Measurements from ENCODE around the gene CDKN2A. TPM values are rescaled to one million over a fixed set of nuclear protein-coding genes. Genes with fewer than 3 reads are reported as not detected.

CDKN2A gene
- total RNA-seq, 1 experiment from 2014 or later, result 0.35 TPM

DNA sequence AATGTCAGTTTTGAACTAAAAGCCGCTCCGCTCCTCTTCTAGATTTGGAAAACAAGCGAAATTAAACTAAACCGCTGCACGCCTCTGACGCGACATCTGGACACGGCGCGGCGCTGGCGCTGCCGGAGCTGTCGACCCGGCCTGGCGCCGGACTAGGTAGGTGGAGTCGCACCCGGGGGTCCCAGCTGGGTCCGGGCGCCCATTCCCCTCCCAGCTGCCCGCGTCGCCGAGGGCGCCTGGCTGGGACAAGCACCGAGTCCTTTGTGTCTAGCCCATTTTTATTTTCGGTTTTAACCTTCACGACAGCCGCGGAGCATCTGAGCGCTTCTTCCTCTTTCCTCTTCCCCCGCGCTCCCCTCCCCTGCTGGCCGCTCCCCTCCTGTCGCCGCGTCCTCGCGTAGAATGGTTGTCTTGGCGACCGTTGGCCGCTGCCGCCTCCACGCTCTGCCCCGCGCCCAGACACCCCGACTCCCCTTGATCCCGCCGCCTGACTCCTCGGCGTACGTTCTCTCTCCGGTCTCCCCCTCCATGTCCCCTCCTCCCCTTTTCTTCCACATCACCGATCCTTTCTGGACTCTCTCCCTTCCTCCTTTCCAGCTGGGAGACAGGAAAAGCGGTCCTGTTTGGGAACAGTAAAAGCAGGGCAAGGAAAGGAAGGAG is 944 bp upstream of the CDKN2A start:
- Histone ChIP-seq H3K14ac (ENCODE audit: insufficient read depth, low read length) (no peak overlapping the region), H3K9ac (ENCODE audit: extremely low read depth, insufficient read length, low read length) (no peak overlapping the region), H3K56ac (ENCODE audit: insufficient read length, low read depth, low read length) (no peak overlapping the region), H4K8ac (replicated peaks; ENCODE audit: insufficient read length, low read depth, low read length) (no peak overlapping the region), H2BK15ac (ENCODE audit: low read depth, low read length) (no peak overlapping the region), H2AK5ac (ENCODE audit: insufficient read length, low read length) (no peak overlapping the region), H4K20me1 (ENCODE audit: control insufficient read depth, insufficient read depth, insufficient read length) (peaks cover 4% of the 10 kb centered on the region), H2BK120ac (ENCODE audit: low read depth, low read length, poor library complexity, severe bottlenecking) (no peak overlapping the region), H3K4me2 (ENCODE audit: insufficient read depth, insufficient read length, low read length) (peak overlapping the region; percentile 87), H3K23ac (ENCODE audit: insufficient read length, low read depth, low read length) (no peak overlapping the region), H3K79me2 (ENCODE audit: insufficient read depth, low read length) (no peaks in the 10 kb centered on the region), H3K18ac (ENCODE audit: insufficient read length, low read depth, low read length) (no peak overlapping the region), H3K79me1 (ENCODE audit: insufficient read depth, low read depth, low read length, poor library complexity, severe bottlenecking) (no peaks in the 10 kb centered on the region), H4K91ac (ENCODE audit: insufficient read length, low read depth, low read length) (no peak overlapping the region), H3T11ph (ENCODE audit: low read length) (no peak overlapping the region), H3K27me3 (ENCODE audit: insufficient read depth, low read length) (peaks cover 38% of the 10 kb centered on the region; the same call in 1 of the 2 replicates), H3K4me1 (ENCODE audit: insufficient read depth, low read length) (peaks cover 4% of the 10 kb centered on the region; the same call in 1 of the 2 replicates), H2AFZ (ENCODE audit: low read length) (no peak overlapping the region), H2BK5ac (ENCODE audit: insufficient read length, low read length) (no peak overlapping the region), H4K5ac (ENCODE audit: insufficient read length, low read depth, low read length) (no peak overlapping the region), H3K27ac (ENCODE audit: insufficient read length, low read depth, low read length) (no peak overlapping the region), H3K23me2 (ENCODE audit: insufficient read length, low read depth, low read length, poor library complexity, severe bottlenecking) (peaks cover 17% of the 10 kb centered on the region), H3K9me3 (ENCODE audit: control insufficient read depth, low read depth, low read length) (no peaks in the 10 kb centered on the region), H2BK20ac (ENCODE audit: low read depth, low read length, poor library complexity, severe bottlenecking) (no peak overlapping the region), H2BK12ac (ENCODE audit: insufficient read length, low read depth, low read length) (no peak overlapping the region), H3K4ac (ENCODE audit: low read depth, low read length) (no peak overlapping the region)
- H3K36me3 Mint-ChIP-seq (ENCODE audit: insufficient read depth in 1 of 3, low read depth in 3 of 3), result no peaks in the 10 kb centered on the region
- H3K4me3 Mint-ChIP-seq, result peak overlapping the region; percentile 67 to 82
- TF ChIP-seq, protein P1, sequence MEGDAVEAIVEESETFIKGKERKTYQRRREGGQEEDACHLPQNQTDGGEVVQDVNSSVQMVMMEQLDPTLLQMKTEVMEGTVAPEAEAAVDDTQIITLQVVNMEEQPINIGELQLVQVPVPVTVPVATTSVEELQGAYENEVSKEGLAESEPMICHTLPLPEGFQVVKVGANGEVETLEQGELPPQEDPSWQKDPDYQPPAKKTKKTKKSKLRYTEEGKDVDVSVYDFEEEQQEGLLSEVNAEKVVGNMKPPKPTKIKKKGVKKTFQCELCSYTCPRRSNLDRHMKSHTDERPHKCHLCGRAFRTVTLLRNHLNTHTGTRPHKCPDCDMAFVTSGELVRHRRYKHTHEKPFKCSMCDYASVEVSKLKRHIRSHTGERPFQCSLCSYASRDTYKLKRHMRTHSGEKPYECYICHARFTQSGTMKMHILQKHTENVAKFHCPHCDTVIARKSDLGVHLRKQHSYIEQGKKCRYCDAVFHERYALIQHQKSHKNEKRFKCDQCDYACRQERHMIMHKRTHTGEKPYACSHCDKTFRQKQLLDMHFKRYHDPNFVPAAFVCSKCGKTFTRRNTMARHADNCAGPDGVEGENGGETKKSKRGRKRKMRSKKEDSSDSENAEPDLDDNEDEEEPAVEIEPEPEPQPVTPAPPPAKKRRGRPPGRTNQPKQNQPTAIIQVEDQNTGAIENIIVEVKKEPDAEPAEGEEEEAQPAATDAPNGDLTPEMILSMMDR (conservative IDR thresholded peaks at IDR 0.05), result no peak
- no peak overlapping the region for H3K27ac Mint-ChIP-seq
- peaks cover 90% of the 10 kb centered on the region for H3K27me3 Mint-ChIP-seq (ENCODE audit: low read depth)
- WGBS (ENCODE audit: extremely low coverage, insufficient read length, low lambda C conversion rate), result no CpG with 5 or more reads among the region's 56 CpGs
- peak; percentile 76 for DNase-seq
- H3K9me3 Mint-ChIP-seq, result no peaks in the 10 kb centered on the region
- H3K4me1 Mint-ChIP-seq, result peaks cover 28 to 44% of the 10 kb centered on the region in 2 experiments

Data from H9 (cell line).